Measurements from ENCODE around the gene KLF7.

Gene KLF7

GRCh38 chr2:207149249-207150213 is 16.2 kb downstream of the KLF7 start:
- Histone ChIP-seq H3K9me3 (ENCODE audit: control insufficient read depth in 5 of 5, low read length in 5 of 5) (no peaks in the 10 kb centered on the region), H3K4me1 (ENCODE audit: control insufficient read depth in 5 of 5, insufficient read depth in 5 of 5, low read length in 5 of 5) (peaks cover 27 to 96% (median 74%) of the 10 kb centered on the region in 5 donors), H3K27ac (ENCODE audit: low read depth, low read length) (peak overlapping the region; percentile 13), H3K4me3 (ENCODE audit: low read depth in 1 of 5, low read length in 5 of 5) (no peak overlapping the region), H3K27me3 (ENCODE audit: control insufficient read depth in 5 of 5, insufficient read depth in 4 of 5, low read length in 5 of 5) (no peaks in the 10 kb centered on the region), H3K36me3 (ENCODE audit: control insufficient read depth in 5 of 5, insufficient read depth in 5 of 5, low read length in 5 of 5) (peaks cover 0 to 3% (median 0%) of the 10 kb centered on the region in 5 donors), H3K9ac (ENCODE audit: low read length in 5 of 5) (no peak overlapping the region)

DNA sequence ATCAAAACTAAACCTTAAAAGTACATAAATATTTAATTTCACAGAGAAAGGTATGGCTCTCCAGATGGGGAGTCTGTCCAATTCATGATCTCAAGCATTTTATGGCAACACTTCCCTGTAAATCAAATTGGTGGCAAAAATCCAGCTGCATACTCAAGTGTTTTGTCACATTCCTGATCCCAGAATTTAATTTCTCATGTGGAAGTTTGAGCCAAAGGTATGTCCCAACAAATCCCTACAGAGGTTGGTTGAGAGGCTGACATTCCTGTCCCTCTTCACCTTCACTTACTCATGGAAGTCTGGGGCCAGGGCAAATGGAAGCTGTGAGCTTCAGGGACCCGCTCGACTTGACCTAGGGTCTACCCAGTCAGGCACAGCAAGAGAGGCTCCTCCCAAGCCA is 17.7 kb downstream of the KLF7 start:
- H3K27ac ChIP-seq (ENCODE audit: low read depth, low read length) = peak overlapping the region; percentile 40

GRCh38 chr2:207144173-207144785 is 21.5 kb downstream of the KLF7 start:
- peak overlapping the region in 3 of 5 donors; percentile 39 to 50 (median 46) for H3K4me3 ChIP-seq (ENCODE audit: low read depth in 1 of 5, low read length in 5 of 5)
- H3K36me3 ChIP-seq (ENCODE audit: control insufficient read depth in 5 of 5, insufficient read depth in 5 of 5, low read length in 5 of 5) = peaks cover 0 to 3% (median 0%) of the 10 kb centered on the region in 5 donors
- peaks cover 25 to 85% (median 70%) of the 10 kb centered on the region in 5 donors for H3K4me1 ChIP-seq (ENCODE audit: control insufficient read depth in 5 of 5, insufficient read depth in 5 of 5, low read length in 5 of 5)
- peak overlapping the region; percentile 96 for H3K27ac ChIP-seq (ENCODE audit: low read depth, low read length)
- H3K9ac ChIP-seq (ENCODE audit: low read length in 5 of 5) = peak overlapping the region in 2 of 5 donors; percentile 3 to 28
- H3K27me3 ChIP-seq (ENCODE audit: control insufficient read depth in 5 of 5, insufficient read depth in 4 of 5, low read length in 5 of 5) = no peaks in the 10 kb centered on the region
- no peaks in the 10 kb centered on the region for H3K9me3 ChIP-seq (ENCODE audit: control insufficient read depth in 5 of 5, low read length in 5 of 5)

More for the DNA sequence above, 17.7 kb downstream of the KLF7 start:
- Histone ChIP-seq H3K4me3 (ENCODE audit: low read depth in 1 of 5, low read length in 5 of 5) (no peak overlapping the region), H3K9ac (ENCODE audit: low read length in 5 of 5) (no peak overlapping the region), H3K4me1 (ENCODE audit: control insufficient read depth in 5 of 5, insufficient read depth in 5 of 5, low read length in 5 of 5) (peaks cover 27 to 94% (median 71%) of the 10 kb centered on the region in 5 donors), H3K9me3 (ENCODE audit: control insufficient read depth in 5 of 5, low read length in 5 of 5) (no peaks in the 10 kb centered on the region), H3K36me3 (ENCODE audit: control insufficient read depth in 5 of 5, insufficient read depth in 5 of 5, low read length in 5 of 5) (peaks cover 0 to 3% (median 0%) of the 10 kb centered on the region in 5 donors), H3K27me3 (ENCODE audit: control insufficient read depth in 5 of 5, insufficient read depth in 4 of 5, low read length in 5 of 5) (no peaks in the 10 kb centered on the region)

DNA sequence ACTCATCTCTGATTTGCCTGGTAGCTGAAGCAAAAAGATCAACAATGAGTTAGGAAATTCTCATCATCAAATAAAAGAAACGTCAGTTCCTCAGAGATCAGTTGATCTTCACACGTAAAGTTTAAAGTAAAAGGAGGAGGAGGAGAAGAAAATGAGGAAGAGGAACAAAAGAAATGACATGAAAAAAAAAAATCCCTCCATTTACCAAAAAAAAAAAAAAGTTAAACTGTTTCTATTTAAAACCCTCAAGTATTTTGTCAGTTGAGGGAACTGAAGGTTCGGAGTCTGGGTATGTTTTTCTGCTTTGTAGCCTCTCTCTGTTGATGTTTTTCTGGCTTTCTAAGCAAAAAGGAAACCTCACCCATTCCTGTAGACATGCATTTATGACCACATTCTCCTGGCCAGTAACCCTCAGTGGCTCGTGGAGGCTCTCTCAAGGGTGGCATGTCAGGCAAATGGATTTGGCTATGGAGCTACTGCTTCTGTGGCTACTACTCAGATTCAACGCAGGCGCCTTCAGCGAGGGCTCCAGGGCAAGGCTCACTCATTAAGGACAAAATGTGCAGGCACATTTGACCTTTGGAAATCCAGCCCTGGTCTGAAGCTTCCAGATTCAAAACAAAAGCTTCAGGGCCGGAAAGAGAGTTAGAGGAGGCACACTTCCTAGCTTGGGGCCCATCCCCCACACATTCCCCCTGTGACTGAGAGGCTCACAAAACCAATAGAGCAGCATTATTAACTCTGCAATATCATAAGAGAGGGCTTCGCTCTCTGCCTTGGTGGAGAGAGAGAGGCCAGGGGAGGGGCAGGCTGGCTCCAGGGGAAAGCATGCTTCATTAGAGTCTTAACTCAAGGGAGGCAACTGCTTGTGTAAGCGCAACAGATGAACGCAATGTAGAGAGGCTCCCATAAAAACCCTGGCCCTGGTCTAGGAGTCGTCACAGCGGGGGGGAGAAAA is 22.3 kb downstream of the KLF7 start:
- no peaks in the 10 kb centered on the region for H3K27me3 ChIP-seq (ENCODE audit: control insufficient read depth in 5 of 5, insufficient read depth in 4 of 5, low read length in 5 of 5)
- H3K4me3 ChIP-seq (ENCODE audit: low read depth in 1 of 5, low read length in 5 of 5) = peak overlapping the region in 4 of 5 donors; percentile 39 to 50 (median 48)
- peak overlapping the region; percentile 96 for H3K27ac ChIP-seq (ENCODE audit: low read depth, low read length)
- no peaks in the 10 kb centered on the region for H3K9me3 ChIP-seq (ENCODE audit: control insufficient read depth in 5 of 5, low read length in 5 of 5)
- peaks cover 0 to 3% (median 2%) of the 10 kb centered on the region in 5 donors for H3K36me3 ChIP-seq (ENCODE audit: control insufficient read depth in 5 of 5, insufficient read depth in 5 of 5, low read length in 5 of 5)
- peaks cover 18 to 78% (median 70%) of the 10 kb centered on the region in 5 donors for H3K4me1 ChIP-seq (ENCODE audit: control insufficient read depth in 5 of 5, insufficient read depth in 5 of 5, low read length in 5 of 5)
- H3K9ac ChIP-seq (ENCODE audit: low read length in 5 of 5) = peak overlapping the region; percentile 3 to 57 (median 28)

DNA sequence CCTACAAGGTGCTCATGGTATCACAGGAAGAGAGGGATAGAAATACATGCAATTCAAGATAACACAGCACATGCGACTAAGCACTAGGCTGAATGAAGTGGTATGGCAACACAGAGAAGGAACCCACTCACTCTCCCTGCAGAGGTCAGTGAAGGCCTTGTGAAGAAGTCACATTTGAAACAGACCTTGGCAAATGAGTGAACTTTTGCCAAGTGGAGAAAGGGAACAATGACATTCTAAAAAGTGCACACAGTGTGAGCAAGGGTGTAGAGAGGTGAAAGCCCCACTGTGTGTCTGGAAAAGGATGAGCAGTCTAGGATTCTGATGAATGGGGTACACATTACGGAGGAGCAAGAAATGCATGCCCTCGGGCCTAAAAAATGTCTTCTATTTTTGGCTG is 23.3 kb downstream of the KLF7 start:
- no peaks in the 10 kb centered on the region for H3K27me3 ChIP-seq (ENCODE audit: control insufficient read depth in 5 of 5, insufficient read depth in 4 of 5, low read length in 5 of 5)
- no peaks in the 10 kb centered on the region for H3K9me3 ChIP-seq (ENCODE audit: control insufficient read depth in 5 of 5, low read length in 5 of 5)
- H3K27ac ChIP-seq (ENCODE audit: low read depth, low read length) = peak overlapping the region; percentile 96
- peaks cover 15 to 74% (median 68%) of the 10 kb centered on the region in 5 donors for H3K4me1 ChIP-seq (ENCODE audit: control insufficient read depth in 5 of 5, insufficient read depth in 5 of 5, low read length in 5 of 5)
- H3K4me3 ChIP-seq (ENCODE audit: low read depth in 1 of 5, low read length in 5 of 5) = peak overlapping the region in 1 of 5 donors; percentile 8
- peak overlapping the region in 4 of 5 donors; percentile 3 to 51 (median 32) for H3K9ac ChIP-seq (ENCODE audit: low read length in 5 of 5)
- peaks cover 0 to 3% (median 2%) of the 10 kb centered on the region in 5 donors for H3K36me3 ChIP-seq (ENCODE audit: control insufficient read depth in 5 of 5, insufficient read depth in 5 of 5, low read length in 5 of 5)

DNA sequence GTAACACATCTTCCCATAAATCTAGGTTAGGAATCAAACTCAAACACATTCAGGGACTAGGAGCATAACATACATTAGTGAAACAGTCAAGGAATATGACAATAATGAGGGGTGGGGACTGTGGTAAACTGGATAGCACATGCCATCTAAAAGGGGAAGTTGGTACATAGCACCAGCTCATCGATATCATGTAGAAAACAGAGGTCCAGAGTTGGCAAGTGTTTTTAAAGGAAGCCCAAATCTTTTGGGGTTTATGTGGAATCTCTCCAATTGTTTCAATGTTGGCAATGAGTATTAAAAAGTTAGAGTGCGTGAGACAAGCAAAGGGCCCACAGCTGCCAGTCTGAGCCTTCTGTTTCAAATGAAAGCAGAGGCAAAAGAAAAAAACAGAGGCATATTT is 24.4 kb downstream of the KLF7 start:
- Histone ChIP-seq H3K9ac (ENCODE audit: low read length in 5 of 5) (peak overlapping the region in 2 of 5 donors; percentile 33 to 47), H3K36me3 (ENCODE audit: control insufficient read depth in 5 of 5, insufficient read depth in 5 of 5, low read length in 5 of 5) (peaks cover 0 to 2% (median 2%) of the 10 kb centered on the region in 5 donors), H3K4me3 (ENCODE audit: low read depth in 1 of 5, low read length in 5 of 5) (peak overlapping the region in 1 of 5 donors; percentile 5), H3K27me3 (ENCODE audit: control insufficient read depth in 5 of 5, insufficient read depth in 4 of 5, low read length in 5 of 5) (no peaks in the 10 kb centered on the region), H3K4me1 (ENCODE audit: control insufficient read depth in 5 of 5, insufficient read depth in 5 of 5, low read length in 5 of 5) (peaks cover 15 to 75% (median 75%) of the 10 kb centered on the region in 5 donors), H3K9me3 (ENCODE audit: control insufficient read depth in 5 of 5, low read length in 5 of 5) (no peaks in the 10 kb centered on the region), H3K27ac (ENCODE audit: low read depth, low read length) (peak overlapping the region; percentile 96)

DNA sequence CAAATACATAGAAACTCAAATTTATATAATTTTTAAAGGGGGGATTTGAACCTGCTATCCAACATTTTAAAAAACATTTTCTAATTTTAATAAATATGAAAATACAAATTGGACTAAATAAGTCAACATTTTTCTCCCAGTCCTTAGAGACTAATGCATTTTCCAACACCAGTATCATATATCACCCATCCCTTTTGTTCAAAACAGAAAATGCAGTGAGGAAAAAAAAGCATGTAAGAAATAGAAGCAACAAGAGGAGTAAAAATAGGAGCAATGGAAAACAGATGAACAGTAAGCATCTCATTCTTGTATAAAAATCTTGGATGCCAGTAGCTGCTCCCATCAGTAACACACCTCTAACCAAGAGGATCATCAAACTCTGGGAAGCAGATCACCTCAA is 25.5 kb downstream of the KLF7 start:
- H3K27ac ChIP-seq (ENCODE audit: low read depth, low read length) = peak overlapping the region; percentile 46
- peaks cover 0 to 2% (median 0%) of the 10 kb centered on the region in 5 donors for H3K36me3 ChIP-seq (ENCODE audit: control insufficient read depth in 5 of 5, insufficient read depth in 5 of 5, low read length in 5 of 5)
- no peaks in the 10 kb centered on the region for H3K9me3 ChIP-seq (ENCODE audit: control insufficient read depth in 5 of 5, low read length in 5 of 5)
- no peak overlapping the region for H3K9ac ChIP-seq (ENCODE audit: low read length in 5 of 5)
- no peaks in the 10 kb centered on the region for H3K27me3 ChIP-seq (ENCODE audit: control insufficient read depth in 5 of 5, insufficient read depth in 4 of 5, low read length in 5 of 5)
- H3K4me1 ChIP-seq (ENCODE audit: control insufficient read depth in 5 of 5, insufficient read depth in 5 of 5, low read length in 5 of 5) = peaks cover 20 to 86% (median 76%) of the 10 kb centered on the region in 5 donors
- no peak overlapping the region for H3K4me3 ChIP-seq (ENCODE audit: low read depth in 1 of 5, low read length in 5 of 5)

GRCh38 chr2:207139552-207139951 is 26.2 kb downstream of the KLF7 start:
- peaks cover 19 to 86% (median 76%) of the 10 kb centered on the region in 5 donors for H3K4me1 ChIP-seq (ENCODE audit: control insufficient read depth in 5 of 5, insufficient read depth in 5 of 5, low read length in 5 of 5)
- peak overlapping the region; percentile 63 for H3K27ac ChIP-seq (ENCODE audit: low read depth, low read length)
- H3K9ac ChIP-seq (ENCODE audit: low read length in 5 of 5) = no peak overlapping the region

DNA sequence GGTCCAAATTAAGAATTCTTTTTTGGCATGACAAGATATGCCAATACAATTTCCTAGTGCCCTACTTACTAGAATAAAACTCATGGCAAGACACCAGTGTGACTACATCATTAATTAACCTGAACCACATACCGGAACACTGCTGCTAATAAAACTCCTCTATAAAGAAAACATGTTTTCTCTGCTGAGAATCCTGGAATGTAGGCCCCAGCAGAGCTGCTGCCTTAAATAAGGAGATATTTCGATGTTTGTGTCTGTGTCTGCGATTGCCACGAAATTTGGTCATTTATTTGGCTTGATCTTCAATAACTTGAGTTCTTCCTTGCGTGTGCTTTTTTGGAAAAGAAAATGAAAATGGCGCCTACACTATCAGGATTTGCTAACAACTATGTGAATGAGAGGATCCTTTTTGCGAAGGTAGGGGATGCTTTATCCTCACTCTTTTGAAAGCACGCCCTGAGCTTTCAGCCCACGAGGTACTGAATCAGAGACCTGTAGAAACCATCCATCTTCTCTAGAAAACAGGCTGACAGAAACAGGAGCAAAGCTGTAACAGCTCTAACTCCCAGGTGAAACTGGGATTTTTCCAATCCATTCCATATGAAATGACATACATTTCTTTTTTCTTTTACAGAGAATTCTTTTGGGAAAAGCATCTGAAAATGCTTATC is 27.0 kb downstream of the KLF7 start:
- peaks cover 21 to 86% (median 74%) of the 10 kb centered on the region in 5 donors for H3K4me1 ChIP-seq (ENCODE audit: control insufficient read depth in 5 of 5, insufficient read depth in 5 of 5, low read length in 5 of 5)
- H3K4me3 ChIP-seq (ENCODE audit: low read depth in 1 of 5, low read length in 5 of 5) = no peak overlapping the region
- H3K27ac ChIP-seq (ENCODE audit: low read depth, low read length) = peak overlapping the region; percentile 63

More at GRCh38 chr2:207139552-207139951, 26.2 kb downstream of the KLF7 start:
- no peaks in the 10 kb centered on the region for H3K27me3 ChIP-seq (ENCODE audit: control insufficient read depth in 5 of 5, insufficient read depth in 4 of 5, low read length in 5 of 5)
- H3K9me3 ChIP-seq (ENCODE audit: control insufficient read depth in 5 of 5, low read length in 5 of 5) = no peaks in the 10 kb centered on the region
- H3K4me3 ChIP-seq (ENCODE audit: low read depth in 1 of 5, low read length in 5 of 5) = no peak overlapping the region
- peaks cover 0 to 2% (median 0%) of the 10 kb centered on the region in 5 donors for H3K36me3 ChIP-seq (ENCODE audit: control insufficient read depth in 5 of 5, insufficient read depth in 5 of 5, low read length in 5 of 5)

More for the DNA sequence above, 27.0 kb downstream of the KLF7 start:
- Histone ChIP-seq H3K9me3 (ENCODE audit: control insufficient read depth in 5 of 5, low read length in 5 of 5) (no peaks in the 10 kb centered on the region), H3K36me3 (ENCODE audit: control insufficient read depth in 5 of 5, insufficient read depth in 5 of 5, low read length in 5 of 5) (peaks cover 0 to 2% (median 0%) of the 10 kb centered on the region in 5 donors), H3K9ac (ENCODE audit: low read length in 5 of 5) (no peak overlapping the region), H3K27me3 (ENCODE audit: control insufficient read depth in 5 of 5, insufficient read depth in 4 of 5, low read length in 5 of 5) (no peaks in the 10 kb centered on the region)

Data from subcutaneous abdominal adipose tissue (tissue), 5 donors.